Activated T-cell treated with anti-CD3 and anti-CD28 coated beads, Interleukin-2, amount 50 U/mL, for 24 hours (primary cell): ENCODE results near the gene OR52A1.
A peak's percentile ranks its signal among the peaks of the same experiment; 100 is the strongest.
"Not testable (repeated sequence)": the region's sequence is repeated elsewhere in the genome, so short reads cannot be mapped to it uniquely, and the experiment has no call there.

Experiments
- DNase-seq: peaks from one replicate; pipeline ENCODE4 v3.0.0-alpha.2; 2020
- H3K27ac Mint-ChIP-seq: 2 replicates; pipeline ENCODE4 v1.8.0; 2020; ENCODE audit warnings: mild to moderate bottlenecking, mixed read lengths
- H3K27me3 Mint-ChIP-seq: 2 replicates; pipeline ENCODE4 v1.8.0; 2020; ENCODE audit warnings: mixed read lengths
- H3K36me3 Mint-ChIP-seq: 2 replicates; pipeline ENCODE4 v1.8.0; 2020; ENCODE audit warnings: low read depth, mixed read lengths
- H3K4me1 Mint-ChIP-seq: 2 replicates; pipeline ENCODE4 v1.8.0; 2020; ENCODE audit warnings: low read depth, mixed read lengths
- H3K4me3 Mint-ChIP-seq: 2 replicates; pipeline ENCODE4 v1.8.0; 2020; ENCODE audit warnings: mild to moderate bottlenecking, moderate library complexity, mixed read lengths
- H3K9me3 Mint-ChIP-seq: 2 replicates; pipeline ENCODE4 v1.8.0; 2020; ENCODE audit warnings: mixed read lengths

The OR52A1 gene

GRCh38 chr11:5160217-5160616, 5.7 kb upstream of the OR52A1 start:
- H3K27ac Mint-ChIP-seq, H3K9me3 Mint-ChIP-seq, H3K36me3 Mint-ChIP-seq, DNase-seq, H3K4me3 Mint-ChIP-seq, H3K4me1 Mint-ChIP-seq, H3K27me3 Mint-ChIP-seq: not testable (repeated sequence)

- Mint-ChIP-seq H3K27me3 (peaks cover 3% of the 10 kb centered on the region), H3K9me3 (no peaks in the 10 kb centered on the region), H3K27ac (no peak overlapping the region), H3K4me1 (no peaks in the 10 kb centered on the region), H3K4me3 (no peak overlapping the region), H3K36me3 (no peaks in the 10 kb centered on the region)
- no peak for DNase-seq
Measured at GRCh38 chr11:5159806-5160205, 5.2 kb upstream of the OR52A1 start.

GRCh38 chr11:5153574-5154431, 754 bp downstream of the OR52A1 start:
- no peak overlapping the region for H3K4me3 Mint-ChIP-seq
- H3K4me1 Mint-ChIP-seq: no peaks in the 10 kb centered on the region
- no peaks in the 10 kb centered on the region for H3K9me3 Mint-ChIP-seq
- H3K36me3 Mint-ChIP-seq: no peaks in the 10 kb centered on the region
- no peak overlapping the region for H3K27ac Mint-ChIP-seq
- DNase-seq: no peak
- H3K27me3 Mint-ChIP-seq: no peaks in the 10 kb centered on the region

DNA sequence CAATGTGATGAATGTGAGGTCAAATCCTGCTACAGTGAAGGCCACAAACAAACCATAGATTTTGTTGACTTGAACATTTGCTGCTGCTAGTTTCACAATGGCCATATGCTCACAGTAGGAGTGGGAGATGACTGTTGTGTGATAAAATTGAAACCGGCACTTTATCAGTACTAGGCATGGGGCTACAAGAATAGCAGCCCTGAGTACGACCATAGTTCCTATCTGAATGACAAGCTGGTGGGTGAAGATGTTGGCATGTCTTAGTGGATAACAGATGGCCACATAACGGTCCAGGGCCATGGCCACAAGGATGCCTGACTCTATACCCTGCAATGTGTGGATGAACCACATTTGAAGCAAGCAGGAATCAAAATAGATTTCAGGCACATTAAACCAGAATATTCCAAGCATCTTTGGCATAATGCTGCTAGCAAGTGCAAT, 2.8 kb downstream of the OR52A1 start:
- Mint-ChIP-seq H3K9me3 (no peaks in the 10 kb centered on the region), H3K27ac (no peak overlapping the region), H3K27me3 (no peaks in the 10 kb centered on the region), H3K4me1 (no peaks in the 10 kb centered on the region), H3K4me3 (no peak overlapping the region), H3K36me3 (no peaks in the 10 kb centered on the region)
- DNase-seq: no peak

DNA sequence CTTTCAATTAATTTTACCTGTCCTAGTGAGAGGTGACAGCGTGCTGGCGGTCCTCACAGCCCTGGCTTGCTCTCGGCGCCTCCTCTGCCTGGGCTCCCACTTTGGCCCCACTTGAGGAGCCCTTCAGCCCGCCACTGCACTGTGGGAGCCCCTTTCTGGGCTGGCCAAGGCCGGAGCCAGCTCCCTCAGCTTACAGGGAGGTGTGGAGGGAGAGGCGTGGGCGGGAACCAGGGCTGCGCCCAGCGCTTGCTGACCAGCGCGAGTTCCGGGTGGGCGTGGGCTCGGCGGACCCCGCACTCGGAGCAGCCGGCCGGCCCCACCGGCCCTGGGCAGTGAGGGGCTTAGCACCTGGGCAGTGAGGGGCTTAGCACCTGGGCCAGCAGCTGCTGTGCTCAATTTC, 10.4 kb downstream of the OR52A1 start:
- not testable (repeated sequence) for H3K27ac Mint-ChIP-seq, H3K36me3 Mint-ChIP-seq, H3K4me1 Mint-ChIP-seq, DNase-seq, H3K4me3 Mint-ChIP-seq, H3K9me3 Mint-ChIP-seq, H3K27me3 Mint-ChIP-seq

DNA sequence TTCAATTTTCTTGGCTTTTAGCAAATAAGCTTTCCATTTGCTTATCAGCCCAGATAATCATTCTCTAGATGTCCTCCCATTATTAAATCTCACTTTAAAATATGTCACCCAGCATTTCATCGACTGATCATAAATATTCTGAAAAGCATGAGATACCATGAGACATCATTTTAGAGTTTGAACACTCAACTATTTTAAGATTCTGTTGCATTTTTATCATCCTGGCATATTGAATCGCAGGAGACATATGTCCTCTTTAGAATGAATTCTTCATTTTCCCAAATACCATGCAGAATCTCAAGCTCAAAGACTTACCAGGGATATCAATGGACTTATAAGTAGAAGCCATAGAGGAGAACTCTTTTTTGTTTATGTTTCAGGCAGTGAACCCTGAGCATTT, 16.6 kb downstream of the OR52A1 start, which contains the start of gene OR52A5:
Gene OR52A5 (minus strand): TSS at position 361 of the 400 bp plus-strand sequence. CDS start 5,714 bp downstream, outside the sequence.
- Mint-ChIP-seq H3K27ac (no peak within 1 kb of the TSS), H3K27me3 (peaks cover 5% of the 10 kb centered on the region), H3K9me3 (no peaks in the 10 kb centered on the region), H3K36me3 (no peaks in the 10 kb centered on the region), H3K4me3 (no peak within 1 kb of the TSS), H3K4me1 (no peaks in the 10 kb centered on the region)
- no peak for DNase-seq

- Mint-ChIP-seq H3K9me3 (no peaks in the 10 kb centered on the region), H3K36me3 (no peaks in the 10 kb centered on the region), H3K27me3 (peaks cover 5% of the 10 kb centered on the region), H3K4me3 (no peak overlapping the region), H3K27ac (no peak overlapping the region), H3K4me1 (no peaks in the 10 kb centered on the region)
- DNase-seq: no peak
Measured at GRCh38 chr11:5137014-5137413, 17.5 kb downstream of the OR52A1 start.

GRCh38 chr11:5136261-5136660, 18.3 kb downstream of the OR52A1 start:
- H3K27ac Mint-ChIP-seq: no peak overlapping the region

GRCh38 chr11:5131584-5132335, 22.8 kb downstream of the OR52A1 start:
- Mint-ChIP-seq H3K4me1 (no peaks in the 10 kb centered on the region), H3K36me3 (no peaks in the 10 kb centered on the region), H3K9me3 (no peaks in the 10 kb centered on the region), H3K27ac (no peak overlapping the region), H3K4me3 (no peak overlapping the region), H3K27me3 (peaks cover 3% of the 10 kb centered on the region)
- no peak for DNase-seq

More at GRCh38 chr11:5136261-5136660, 18.3 kb downstream of the OR52A1 start:
- no peaks in the 10 kb centered on the region for H3K36me3 Mint-ChIP-seq
- H3K4me1 Mint-ChIP-seq: no peaks in the 10 kb centered on the region
- H3K27me3 Mint-ChIP-seq: peaks cover 5% of the 10 kb centered on the region
- no peak overlapping the region for H3K4me3 Mint-ChIP-seq
- no peaks in the 10 kb centered on the region for H3K9me3 Mint-ChIP-seq
- DNase-seq: no peak

- Mint-ChIP-seq H3K4me1 (no peaks in the 10 kb centered on the region), H3K36me3 (no peaks in the 10 kb centered on the region)
- no peak for DNase-seq
Measured at GRCh38 chr11:5129457-5129877, 25.1 kb downstream of the OR52A1 start.

DNA sequence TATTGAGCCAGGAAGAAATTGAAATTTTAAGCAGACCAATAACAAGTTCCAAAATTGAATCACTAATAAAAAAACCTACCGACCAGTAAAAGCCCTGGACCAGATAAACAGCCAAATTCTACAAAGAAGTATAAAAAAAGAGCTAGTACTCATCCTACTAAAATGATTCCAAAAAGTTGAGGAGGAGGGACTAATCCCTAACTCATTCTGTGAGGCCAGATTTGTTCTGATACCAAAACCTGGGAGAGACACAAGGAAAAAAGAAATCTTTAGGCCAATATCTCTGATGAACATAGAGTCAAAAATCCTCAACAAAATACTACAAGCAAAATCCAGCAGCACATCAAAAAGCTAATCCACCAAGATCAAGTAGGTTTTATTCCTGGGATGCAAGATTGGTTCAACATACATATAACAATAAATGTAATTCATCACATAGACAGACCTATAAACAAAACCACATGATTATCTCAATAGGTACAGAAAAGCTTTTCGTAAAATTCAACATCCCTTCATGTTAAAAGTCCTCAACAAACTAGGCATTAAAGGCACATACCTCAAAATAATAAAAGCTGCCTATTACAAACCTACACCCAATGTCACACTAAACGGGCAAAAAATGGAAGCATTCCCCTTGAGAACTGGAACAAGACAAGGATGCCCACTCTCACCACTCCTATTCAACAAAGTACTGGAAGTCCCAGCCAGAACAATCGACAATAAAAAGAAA, 29.5 kb downstream of the OR52A1 start:
- Mint-ChIP-seq H3K4me1 (no peaks in the 10 kb centered on the region), H3K27ac (no peak overlapping the region), H3K27me3 (peaks cover 22% of the 10 kb centered on the region), H3K9me3 (no peaks in the 10 kb centered on the region), H3K4me3 (no peak overlapping the region), H3K36me3 (no peaks in the 10 kb centered on the region)
- no peak for DNase-seq

More at GRCh38 chr11:5129457-5129877, 25.1 kb downstream of the OR52A1 start:
- no peaks in the 10 kb centered on the region for H3K9me3 Mint-ChIP-seq
- no peak overlapping the region for H3K4me3 Mint-ChIP-seq
- H3K27ac Mint-ChIP-seq: no peak overlapping the region
- peaks cover 6% of the 10 kb centered on the region for H3K27me3 Mint-ChIP-seq

DNA sequence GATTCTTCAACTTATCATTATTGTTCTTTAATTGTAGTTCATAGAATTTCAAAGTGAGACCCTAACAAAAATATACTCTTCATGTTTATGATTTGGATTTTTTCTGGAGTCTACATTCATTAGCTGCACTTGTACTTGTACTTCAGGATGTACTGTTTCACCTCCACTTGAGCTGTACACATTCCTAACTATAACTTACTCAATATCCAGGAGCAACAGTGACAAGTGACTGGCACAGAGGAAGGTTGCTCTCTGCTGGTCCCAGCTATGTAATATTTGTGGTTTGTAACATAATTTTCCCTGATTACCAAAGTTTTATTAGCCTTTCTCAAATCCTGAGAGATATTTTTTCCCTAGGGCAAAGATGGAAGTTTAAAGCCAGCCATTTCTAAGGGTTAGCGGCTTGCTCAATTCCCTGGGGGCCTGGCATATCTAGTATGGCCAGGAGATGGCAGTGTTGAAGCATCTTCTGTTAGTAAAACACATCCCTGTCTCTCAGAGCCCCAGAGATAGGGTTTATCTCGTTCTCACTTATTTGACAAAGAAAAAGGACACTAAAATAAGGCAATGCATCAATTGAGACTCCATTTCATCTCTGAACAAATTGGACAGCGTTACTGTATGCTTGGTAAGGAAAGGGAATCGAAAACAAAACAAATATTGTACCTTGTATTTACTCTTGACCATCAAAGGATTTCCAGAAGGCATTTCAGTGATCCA, 30.6 kb downstream of the OR52A1 start:
- peak; percentile 46 for DNase-seq
- Mint-ChIP-seq H3K36me3 (no peaks in the 10 kb centered on the region), H3K4me3 (no peak overlapping the region), H3K9me3 (no peaks in the 10 kb centered on the region), H3K4me1 (no peaks in the 10 kb centered on the region), H3K27me3 (peaks cover 22% of the 10 kb centered on the region), H3K27ac (no peak overlapping the region)

GRCh38 chr11:5118893-5119292, 35.7 kb downstream of the OR52A1 start:
- H3K27me3 Mint-ChIP-seq: peaks cover 29% of the 10 kb centered on the region
- H3K27ac Mint-ChIP-seq: no peak overlapping the region
- no peaks in the 10 kb centered on the region for H3K36me3 Mint-ChIP-seq
- no peaks in the 10 kb centered on the region for H3K4me1 Mint-ChIP-seq
- H3K4me3 Mint-ChIP-seq: no peak overlapping the region
- no peak for DNase-seq
- no peaks in the 10 kb centered on the region for H3K9me3 Mint-ChIP-seq

- Mint-ChIP-seq H3K36me3 (no peaks in the 10 kb centered on the region), H3K27me3 (peaks cover 16% of the 10 kb centered on the region), H3K4me1 (no peaks in the 10 kb centered on the region), H3K4me3 (no peak overlapping the region), H3K27ac (no peak overlapping the region), H3K9me3 (no peaks in the 10 kb centered on the region)
- no peak for DNase-seq
Measured at GRCh38 chr11:5117588-5117987, 37.0 kb downstream of the OR52A1 start.
